Mesendoderm (in vitro differentiated cells): Measurements from ENCODE around the gene FOXP1.

Experiments used
- DNase-seq: peaks from one replicate; pipeline ENCODE4 v3.0.0; 2013
- H2AK5ac ChIP-seq: 2 replicates; pipeline ENCODE4 v1.6.1; 2013; ENCODE audit warnings: low read length, inconsistent platforms
- H2BK120ac ChIP-seq: 2 replicates; pipeline ENCODE4 v1.6.1; 2013; ENCODE audit warnings: low read depth, mild to moderate bottlenecking, low read length, moderate library complexity, mixed read lengths
- H2BK15ac ChIP-seq: replicated peaks from 2 replicates; pipeline ENCODE4 v1.6.1; 2013; ENCODE audit warnings: low read depth, mild to moderate bottlenecking, moderate library complexity
- H2BK5ac ChIP-seq: 2 replicates; pipeline ENCODE4 v1.6.1; 2013; ENCODE audit warnings: low read length, inconsistent platforms
- H3K18ac ChIP-seq: 2 replicates; pipeline ENCODE4 v1.6.1; 2013; ENCODE audit warnings: mild to moderate bottlenecking, low read length, mixed read lengths
- H3K23ac ChIP-seq: one replicate; pipeline ENCODE4 v1.6.1; 2013; ENCODE audit warnings: low read length
- H3K27ac ChIP-seq: 2 replicates; pipeline ENCODE4 v1.5.1; 2013; ENCODE audit warnings: low read depth, mild to moderate bottlenecking, inconsistent platforms, low read length, moderate library complexity
- H3K27me3 ChIP-seq: 2 replicates; pipeline ENCODE4 v1.6.1; 2013; ENCODE audit warnings: low read length, control low read depth, mild to moderate bottlenecking, inconsistent platforms; ENCODE audit not compliant: insufficient read depth, poor library complexity
- H3K36me3 ChIP-seq: 2 replicates; pipeline ENCODE4 v1.6.1; 2013; ENCODE audit warnings: low read length, inconsistent platforms; ENCODE audit not compliant: control insufficient read depth, insufficient read depth
- H3K4ac ChIP-seq: one replicate; pipeline ENCODE4 v1.6.1; 2013; ENCODE audit warnings: low read depth, mild to moderate bottlenecking, low read length, moderate library complexity
- H3K4me1 ChIP-seq: 2 replicates; pipeline ENCODE4 v1.6.1; 2013; ENCODE audit warnings: low read depth, low read length, inconsistent platforms; ENCODE audit not compliant: control insufficient read depth
- H3K4me2 ChIP-seq: 2 replicates; pipeline ENCODE4 v1.6.1; 2013; ENCODE audit warnings: low read length
- H3K4me3 ChIP-seq: 2 replicates; pipeline ENCODE4 v1.5.1; 2013; ENCODE audit warnings: mild to moderate bottlenecking, low read length
- H3K56ac ChIP-seq: one replicate; pipeline ENCODE4 v1.6.1; 2013; ENCODE audit warnings: low read length
- H3K79me1 ChIP-seq: 2 replicates; pipeline ENCODE4 v1.6.1; 2013; ENCODE audit warnings: low read length, inconsistent platforms
- H3K79me2 ChIP-seq: 2 replicates; pipeline ENCODE4 v1.6.1; 2013; ENCODE audit warnings: mild to moderate bottlenecking, low read length; ENCODE audit not compliant: control insufficient read depth, insufficient read depth
- H3K9ac ChIP-seq: 2 replicates; pipeline ENCODE4 v1.6.1; 2013; ENCODE audit warnings: low read length, inconsistent platforms
- H4K5ac ChIP-seq: one replicate; pipeline ENCODE4 v1.6.1; 2013; ENCODE audit warnings: low read length
- H4K8ac ChIP-seq: one replicate; pipeline ENCODE4 v1.6.1; 2013; ENCODE audit warnings: low read depth, mild to moderate bottlenecking, control low read depth, low read length, moderate library complexity
- WGBS: extraction: QIAGEN DNeasy Blood & Tissue Kit; methylation state at CpG from one replicate; pipeline ENCODE4 v1.1.7; 2013; ENCODE audit warnings: low lambda C conversion rate, missing lambda C conversion rate; ENCODE audit not compliant: insufficient coverage; ENCODE audit errors: extremely low coverage; 5-methylcytosine and 5-hydroxymethylcytosine counted together

Gene FOXP1

DNA sequence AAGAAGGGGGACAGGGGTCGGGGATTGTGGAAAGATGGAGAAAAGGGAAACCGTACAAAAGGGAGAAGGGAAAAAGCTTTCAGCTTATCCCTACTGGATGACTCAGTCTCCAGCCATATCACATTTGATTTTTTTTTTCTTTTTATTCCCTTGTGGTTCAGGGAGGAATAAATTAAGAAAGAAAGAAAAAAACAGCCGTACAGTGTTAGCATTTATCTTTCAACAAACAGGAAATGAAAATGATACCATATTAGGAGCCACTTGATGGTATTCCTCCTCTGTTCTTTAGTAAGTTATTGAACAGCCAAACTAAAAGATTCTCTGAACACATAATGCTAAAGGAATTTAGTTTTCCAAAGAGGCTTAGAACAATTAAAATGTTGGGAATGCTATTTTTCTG, 594.4 kb downstream of the FOXP1 start:
- Histone ChIP-seq H2BK120ac (no peak overlapping the region), H2AK5ac (no peak overlapping the region), H3K79me2 (no peaks in the 10 kb centered on the region), H3K27me3 (no peaks in the 10 kb centered on the region), H3K4me2 (no peak overlapping the region), H4K8ac (no peak overlapping the region), H2BK15ac (no peak overlapping the region), H3K79me1 (no peaks in the 10 kb centered on the region), H3K4ac (no peak overlapping the region), H3K4me1 (no peaks in the 10 kb centered on the region), H3K36me3 (no peaks in the 10 kb centered on the region), H3K27ac (no peak overlapping the region), H2BK5ac (no peak overlapping the region), H3K18ac (no peak overlapping the region), H3K9ac (no peak overlapping the region), H3K56ac (no peak overlapping the region), H3K23ac (no peak overlapping the region), H3K4me3 (no peak overlapping the region), H4K5ac (no peak overlapping the region)
- no peak for DNase-seq
- no CpG with 5 or more reads among the region's 3 CpGs for WGBS

DNA sequence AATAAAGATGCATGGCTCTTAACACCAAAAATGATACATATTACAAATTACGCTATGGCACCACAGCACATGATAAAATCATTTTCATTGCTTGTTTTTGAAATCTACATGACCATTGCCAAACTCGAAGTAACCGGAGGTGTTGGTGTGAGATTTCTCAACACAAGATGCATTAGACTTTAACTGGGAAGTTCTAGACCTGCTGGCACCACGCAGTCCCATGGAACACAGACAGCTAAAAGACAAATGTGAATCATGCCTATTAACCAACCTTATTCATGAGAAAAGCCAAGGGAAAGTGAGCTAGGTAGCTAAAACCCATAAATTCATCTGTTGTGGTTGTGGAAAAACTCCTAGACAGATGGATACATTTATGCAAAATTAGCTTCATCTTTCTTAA, 595.4 kb downstream of the FOXP1 start:
- Histone ChIP-seq H3K4ac (no peak overlapping the region), H3K4me1 (no peaks in the 10 kb centered on the region)
- no CpG with 5 or more reads among the region's 4 CpGs for WGBS

DNA sequence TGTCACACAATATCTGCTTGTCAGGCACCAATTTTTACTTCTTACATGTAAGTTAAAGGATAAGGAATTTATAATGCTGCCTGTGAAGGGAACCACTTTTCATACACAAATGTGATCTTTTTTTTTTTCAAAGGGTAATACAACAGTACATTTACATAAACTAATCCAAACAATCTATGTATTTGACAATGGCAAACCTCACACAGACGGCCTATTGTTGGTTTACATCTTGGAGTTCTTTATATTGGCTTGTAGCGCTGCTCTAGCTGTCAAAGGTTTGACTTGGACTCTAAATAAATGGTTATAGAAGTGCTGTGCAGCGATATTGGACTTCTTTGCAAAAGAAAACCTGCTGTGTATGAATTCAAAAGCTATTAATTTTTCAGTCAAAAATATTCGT, 598.0 kb downstream of the FOXP1 start:
- Histone ChIP-seq H3K79me2 (no peaks in the 10 kb centered on the region), H3K23ac (no peak overlapping the region), H2AK5ac (no peak overlapping the region), H2BK5ac (no peak overlapping the region), H2BK120ac (no peak overlapping the region), H3K4me3 (no peak overlapping the region), H3K56ac (no peak overlapping the region), H3K36me3 (no peaks in the 10 kb centered on the region), H3K27me3 (no peaks in the 10 kb centered on the region), H2BK15ac (no peak overlapping the region), H3K9ac (no peak overlapping the region), H3K18ac (no peak overlapping the region), H4K5ac (no peak overlapping the region), H3K4ac (no peak overlapping the region), H3K4me1 (peaks cover 8% of the 10 kb centered on the region), H4K8ac (no peak overlapping the region), H3K4me2 (no peak overlapping the region), H3K27ac (no peak overlapping the region), H3K79me1 (no peaks in the 10 kb centered on the region)
- no CpG with 5 or more reads among the region's 4 CpGs for WGBS
- DNase-seq: no peak

More for the DNA sequence above, 595.4 kb downstream of the FOXP1 start:
- Histone ChIP-seq H4K8ac (no peak overlapping the region), H3K79me1 (no peaks in the 10 kb centered on the region), H3K27ac (no peak overlapping the region), H3K18ac (no peak overlapping the region), H3K4me3 (no peak overlapping the region), H3K4me2 (no peak overlapping the region), H2BK5ac (no peak overlapping the region), H4K5ac (no peak overlapping the region), H2BK120ac (no peak overlapping the region), H3K36me3 (no peaks in the 10 kb centered on the region), H2AK5ac (no peak overlapping the region), H3K27me3 (no peaks in the 10 kb centered on the region), H3K56ac (no peak overlapping the region), H2BK15ac (no peak overlapping the region), H3K79me2 (no peaks in the 10 kb centered on the region), H3K23ac (no peak overlapping the region), H3K9ac (no peak overlapping the region)
- no peak for DNase-seq

- Histone ChIP-seq H2BK5ac (no peak overlapping the region), H3K4me1 (peaks cover 8% of the 10 kb centered on the region), H3K79me1 (no peaks in the 10 kb centered on the region), H3K27me3 (no peaks in the 10 kb centered on the region), H3K4me2 (no peak overlapping the region), H4K8ac (no peak overlapping the region), H3K23ac (no peak overlapping the region), H2BK15ac (no peak overlapping the region), H3K36me3 (no peaks in the 10 kb centered on the region), H3K27ac (no peak overlapping the region), H3K4me3 (no peak overlapping the region), H2AK5ac (no peak overlapping the region), H3K9ac (no peak overlapping the region), H3K79me2 (no peaks in the 10 kb centered on the region), H3K18ac (no peak overlapping the region), H4K5ac (no peak overlapping the region), H2BK120ac (no peak overlapping the region), H3K4ac (no peak overlapping the region), H3K56ac (no peak overlapping the region)
- DNase-seq: no peak
- WGBS: 100% methylated on average over 1 of the region's 8 CpGs
Measured at GRCh38 chr3:70984776-70985482, 598.6 kb downstream of the FOXP1 start.

GRCh38 chr3:70982700-70983140, 600.8 kb downstream of the FOXP1 start:
- Histone ChIP-seq H4K8ac (no peak overlapping the region), H3K4me3 (no peak overlapping the region), H3K27me3 (no peaks in the 10 kb centered on the region), H3K4me2 (no peak overlapping the region), H3K18ac (peak overlapping the region; percentile 2), H3K56ac (peak overlapping the region; percentile 42), H2BK120ac (no peak overlapping the region), H3K79me1 (no peaks in the 10 kb centered on the region), H3K36me3 (no peaks in the 10 kb centered on the region), H3K9ac (no peak overlapping the region), H3K79me2 (no peaks in the 10 kb centered on the region), H3K4ac (no peak overlapping the region), H2BK15ac (no peak overlapping the region), H3K23ac (no peak overlapping the region), H2BK5ac (peak overlapping the region; percentile 1), H3K4me1 (peaks cover 8% of the 10 kb centered on the region), H3K27ac (no peak overlapping the region), H2AK5ac (no peak overlapping the region), H4K5ac (no peak overlapping the region)
- no CpG with 5 or more reads among the region's 6 CpGs for WGBS
- DNase-seq: peak; percentile 45

- no CpG with 5 or more reads among the region's 1 CpG for WGBS
- Histone ChIP-seq H3K18ac (no peak overlapping the region), H2BK15ac (no peak overlapping the region), H3K27ac (no peak overlapping the region), H3K27me3 (no peaks in the 10 kb centered on the region), H3K36me3 (no peaks in the 10 kb centered on the region), H3K79me1 (no peaks in the 10 kb centered on the region), H3K56ac (no peak overlapping the region), H3K9ac (no peak overlapping the region), H2BK5ac (no peak overlapping the region), H4K8ac (no peak overlapping the region), H3K4ac (no peak overlapping the region), H3K4me2 (no peak overlapping the region), H3K23ac (no peak overlapping the region), H2BK120ac (no peak overlapping the region), H3K4me1 (peaks cover 8% of the 10 kb centered on the region), H4K5ac (no peak overlapping the region), H3K79me2 (no peaks in the 10 kb centered on the region), H2AK5ac (no peak overlapping the region), H3K4me3 (no peak overlapping the region)
- no peak for DNase-seq
Measured at GRCh38 chr3:70982284-70982683, 601.2 kb downstream of the FOXP1 start.
